Cardiac muscle cell (in vitro differentiated cells and primary cell): ENCODE results near the gene IGSF11. TPM values are rescaled to one million over a fixed set of nuclear protein-coding genes. Genes with fewer than 3 reads are reported as not detected.
"Not testable (repeated sequence)": the region's sequence is repeated elsewhere in the genome, so short reads cannot be mapped to it uniquely, and the experiment has no call there.

Source experiments
- DNase-seq, 2 donors: peaks; one replicate each; pipeline versions ENCODE4 v3.0.0 to v3.0.0-alpha.2; 2010 to 2017; ENCODE audit warnings: low read depth in 1 of 2, low spot score in 1 of 2
- H3K27ac ChIP-seq: fragments of 200-600 bp; sonication (generic); 2 replicates; pipeline ENCODE4 v1.5.1; 2016
- H3K27me3 ChIP-seq: fragments of 200-600 bp; sonication (generic); 2 replicates; pipeline ENCODE4 v1.6.0; 2016; ENCODE audit warnings: control low read depth
- H3K36me3 ChIP-seq: fragments of 200-600 bp; sonication (generic); 2 replicates; pipeline ENCODE4 v1.5.1; 2016; ENCODE audit warnings: control low read depth
- H3K4me1 ChIP-seq: fragments of 200-600 bp; sonication (generic); 2 replicates; pipeline ENCODE4 v1.8.1; 2017; ENCODE audit warnings: low read depth, mild to moderate bottlenecking, mixed run types
- H3K4me3 ChIP-seq: fragments of 200-600 bp; sonication (generic); 2 replicates; pipeline ENCODE4 v1.5.1; 2016; ENCODE audit warnings: mild to moderate bottlenecking
- H3K9me3 ChIP-seq: fragments of 200-600 bp; sonication (generic); 2 replicates; pipeline ENCODE4 v1.5.1; 2017; ENCODE audit warnings: low read depth, mild to moderate bottlenecking, control low read depth
- CTCF ChIP-seq: IDR thresholded peaks from 2 replicates; pipeline ENCODE4 v1.5.1; 2012; ENCODE audit warnings: low read depth, mild to moderate bottlenecking, low read length
- polyA plus RNA-seq: library from polyadenylated mRNA; unstranded; fragments of >200 nt; fragmentation: Nextera tagmentation; extraction: Ambion mirVana; gene quantifications from 2 replicates; pipeline ENCODE4 v1.2.1, GENCODE V29; 2016
- total RNA-seq: library from RNA; depleted of rRNA; stranded (reverse); fragments of >200 nt; gene quantifications from 2 replicates; pipeline ENCODE4 v1.2.3, GENCODE V29; 2016

Gene IGSF11
- total RNA-seq = 0.74 and 2.0 TPM in 2 replicates
- 0.46 and 0.74 TPM in 2 replicates for polyA plus RNA-seq

GRCh38 chr3:119034256-119035013 lies at the start of gene IGSF11:
Gene IGSF11 (minus strand): TSS chr3:119034846. CDS start chr3:119034582, 264 bp downstream.
- peaks cover 43% of the 10 kb centered on the region for H3K27me3 ChIP-seq
- DNase-seq = peak; percentile 50 to 81
- no peaks in the 10 kb centered on the region for H3K4me1 ChIP-seq
- peak; percentile 40 for TF ChIP-seq CTCF
- H3K4me3 ChIP-seq = peak within 1 kb of the TSS; percentile 52
- H3K9me3 ChIP-seq = no peaks in the 10 kb centered on the region
- H3K27ac ChIP-seq = no peak within 1 kb of the TSS
- H3K36me3 ChIP-seq = no peaks in the 10 kb centered on the region

- no peak for DNase-seq
- Histone ChIP-seq H3K4me3 (no peak overlapping the region), H3K27me3 (no peaks in the 10 kb centered on the region), H3K36me3 (no peaks in the 10 kb centered on the region), H3K4me1 (no peaks in the 10 kb centered on the region), H3K9me3 (no peaks in the 10 kb centered on the region), H3K27ac (no peak overlapping the region)
- TF ChIP-seq CTCF = no peak
These were observed 45.7 kb upstream of the IGSF11 start for GRCh38 chr3:119080364-119080763.

DNA sequence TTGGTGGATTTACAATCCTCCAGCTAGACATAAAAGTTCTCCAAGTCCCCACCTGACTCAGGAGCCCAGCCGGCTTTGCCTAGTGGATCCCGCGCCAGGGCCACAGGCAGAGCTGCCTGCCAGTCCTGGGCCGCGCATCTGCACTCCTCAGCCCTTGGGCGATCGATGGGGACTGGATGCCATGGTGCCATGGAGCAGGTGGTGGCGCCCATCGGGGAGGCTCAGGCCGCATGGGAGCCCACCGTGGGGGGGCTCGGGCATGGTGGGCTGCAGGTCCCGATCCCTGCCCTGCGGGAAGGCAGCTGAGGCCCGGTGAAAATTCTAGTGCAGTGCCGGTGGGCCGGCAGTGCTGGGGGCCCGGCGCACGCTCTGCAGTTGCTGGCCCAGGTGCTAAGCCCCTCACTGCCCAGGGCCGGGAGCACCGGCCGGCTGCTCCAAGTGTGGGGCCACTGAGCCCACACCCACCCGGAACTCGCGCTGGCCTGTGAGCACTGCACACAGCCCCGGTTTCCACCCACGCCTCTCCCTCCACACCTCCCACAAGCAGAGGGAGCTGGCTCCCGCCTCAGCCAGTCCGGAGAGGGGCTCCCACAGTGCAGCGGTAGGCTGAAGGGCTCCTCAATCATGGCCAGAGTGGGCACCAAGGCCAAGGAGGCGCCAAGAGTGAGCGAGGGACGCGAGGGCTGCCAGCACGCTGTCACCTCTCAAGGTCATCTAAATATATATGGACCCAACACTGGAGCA lies 38.8 kb upstream of the IGSF11 start:
- Histone ChIP-seq H3K4me1 (no peaks in the 10 kb centered on the region), H3K27me3 (no peaks in the 10 kb centered on the region), H3K4me3 (no peak overlapping the region), H3K27ac (no peak overlapping the region), H3K9me3 (no peaks in the 10 kb centered on the region), H3K36me3 (no peaks in the 10 kb centered on the region)
- DNase-seq = no peak
- TF ChIP-seq CTCF = no peak

- not testable (repeated sequence) for H3K36me3 ChIP-seq, H3K9me3 ChIP-seq, DNase-seq, H3K27ac ChIP-seq, H3K4me3 ChIP-seq, H3K27me3 ChIP-seq, H3K4me1 ChIP-seq
These were observed 37.8 kb upstream of the IGSF11 start for GRCh38 chr3:119072451-119072850.

GRCh38 chr3:119069725-119070124 lies 35.1 kb upstream of the IGSF11 start:
- no peaks in the 10 kb centered on the region for H3K36me3 ChIP-seq
- H3K4me1 ChIP-seq = no peaks in the 10 kb centered on the region
- TF ChIP-seq CTCF = no peak
- DNase-seq = no peak
- H3K4me3 ChIP-seq = no peak overlapping the region
- H3K9me3 ChIP-seq = no peaks in the 10 kb centered on the region
- no peak overlapping the region for H3K27ac ChIP-seq
- H3K27me3 ChIP-seq = no peaks in the 10 kb centered on the region

GRCh38 chr3:119063471-119063870 lies 28.8 kb upstream of the IGSF11 start:
- DNase-seq = no peak
- no peaks in the 10 kb centered on the region for H3K36me3 ChIP-seq
- no peak overlapping the region for H3K4me3 ChIP-seq
- TF ChIP-seq CTCF = no peak
- H3K27ac ChIP-seq = no peak overlapping the region
- no peaks in the 10 kb centered on the region for H3K4me1 ChIP-seq
- H3K9me3 ChIP-seq = no peaks in the 10 kb centered on the region
- no peaks in the 10 kb centered on the region for H3K27me3 ChIP-seq
